GM18867 (cell line): Measurements from ENCODE around the gene ARMC7.
"Not testable (repeated sequence)": the region's sequence is repeated elsewhere in the genome, so short reads cannot be mapped to it uniquely, and the experiment has no call there.

Experiments
- ATAC-seq: cut with Tn5 transposase; IDR thresholded peaks from one replicate; pipeline ENCODE4 v1.9.1; 2021; ENCODE audit warnings: mild to moderate bottlenecking, moderate library complexity; ENCODE audit not compliant: unreplicated experiment

ARMC7 gene

GRCh38 chr17:75152523-75152921, 42.8 kb downstream of the ARMC7 start:
- no peak for ATAC-seq

GRCh38 chr17:75152922-75153779, 43.4 kb downstream of the ARMC7 start:
- ATAC-seq = no peak

GRCh38 chr17:75153780-75154194, 44.0 kb downstream of the ARMC7 start:
- peak; percentile 9 for ATAC-seq

DNA sequence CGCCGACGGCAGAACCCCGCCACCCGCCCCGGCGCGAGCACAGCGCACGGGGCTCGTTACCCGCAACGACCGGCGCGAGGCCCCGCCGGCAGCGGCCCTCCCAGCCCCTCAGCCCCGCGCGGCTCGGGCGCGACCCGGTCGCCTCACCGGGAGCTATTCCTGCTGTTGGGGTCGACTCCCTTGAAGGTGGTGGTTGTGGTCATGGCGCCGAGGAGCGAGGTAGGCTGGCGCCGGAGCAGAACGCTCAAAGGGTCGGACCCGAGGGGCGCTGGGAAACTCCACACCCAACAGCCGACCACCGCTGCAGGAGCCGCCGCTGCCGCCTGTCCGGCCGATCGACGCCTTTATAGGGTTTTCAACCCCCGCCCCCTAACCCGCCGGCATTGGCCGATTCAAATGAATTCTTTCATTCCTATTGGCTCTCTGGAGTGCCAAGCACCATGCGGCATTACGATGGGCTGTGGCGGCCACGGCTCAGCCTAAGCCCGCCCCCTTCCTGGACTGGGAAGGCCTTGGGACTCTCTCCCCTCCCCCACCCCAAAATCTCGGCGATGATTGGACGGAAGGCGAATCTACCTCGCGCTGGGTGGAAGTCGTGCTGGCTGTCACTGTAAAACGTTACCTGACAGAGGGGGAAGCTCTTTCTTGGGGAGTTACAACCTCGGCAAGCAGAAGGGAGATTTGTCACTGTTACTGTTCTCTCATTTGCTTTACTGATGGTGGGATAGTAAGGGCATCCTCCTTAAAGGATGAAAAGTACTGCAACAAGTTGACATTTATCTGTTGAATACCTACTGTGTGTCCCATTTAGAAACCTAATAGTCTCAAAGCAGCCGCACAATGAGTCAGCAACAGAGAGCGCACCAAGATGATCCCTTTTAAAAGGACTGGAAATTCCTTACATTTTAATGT, 44.7 kb downstream of the ARMC7 start, which contains the start of gene JPT1:
Gene JPT1 (minus strand): TSS at position 318 of the 912 bp plus-strand sequence. CDS start 115 bp downstream, at position 203.
- peak; percentile 90 for ATAC-seq

GRCh38 chr17:75155191-75155601, 45.4 kb downstream of the ARMC7 start:
- no peak for ATAC-seq

DNA sequence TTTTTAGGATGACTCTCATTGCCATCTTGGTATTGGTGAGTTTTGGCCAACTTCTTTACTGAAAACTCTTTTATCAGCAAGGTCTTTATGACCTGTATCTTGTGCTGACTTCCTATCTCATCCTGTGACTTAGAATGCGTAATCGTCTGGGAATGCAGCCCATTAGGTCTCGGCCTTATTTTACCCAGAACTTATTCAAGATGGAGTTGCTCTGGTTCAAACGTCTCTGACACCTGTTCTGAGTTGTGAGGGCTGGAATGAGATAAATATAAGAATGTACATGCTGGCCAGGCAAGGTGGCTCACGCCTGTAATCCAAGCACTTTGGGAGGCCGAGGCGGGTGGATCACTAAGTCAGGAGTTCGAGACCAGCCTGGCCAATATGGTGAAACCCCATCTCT, 48.7 kb downstream of the ARMC7 start:
- not testable (repeated sequence) for ATAC-seq

DNA sequence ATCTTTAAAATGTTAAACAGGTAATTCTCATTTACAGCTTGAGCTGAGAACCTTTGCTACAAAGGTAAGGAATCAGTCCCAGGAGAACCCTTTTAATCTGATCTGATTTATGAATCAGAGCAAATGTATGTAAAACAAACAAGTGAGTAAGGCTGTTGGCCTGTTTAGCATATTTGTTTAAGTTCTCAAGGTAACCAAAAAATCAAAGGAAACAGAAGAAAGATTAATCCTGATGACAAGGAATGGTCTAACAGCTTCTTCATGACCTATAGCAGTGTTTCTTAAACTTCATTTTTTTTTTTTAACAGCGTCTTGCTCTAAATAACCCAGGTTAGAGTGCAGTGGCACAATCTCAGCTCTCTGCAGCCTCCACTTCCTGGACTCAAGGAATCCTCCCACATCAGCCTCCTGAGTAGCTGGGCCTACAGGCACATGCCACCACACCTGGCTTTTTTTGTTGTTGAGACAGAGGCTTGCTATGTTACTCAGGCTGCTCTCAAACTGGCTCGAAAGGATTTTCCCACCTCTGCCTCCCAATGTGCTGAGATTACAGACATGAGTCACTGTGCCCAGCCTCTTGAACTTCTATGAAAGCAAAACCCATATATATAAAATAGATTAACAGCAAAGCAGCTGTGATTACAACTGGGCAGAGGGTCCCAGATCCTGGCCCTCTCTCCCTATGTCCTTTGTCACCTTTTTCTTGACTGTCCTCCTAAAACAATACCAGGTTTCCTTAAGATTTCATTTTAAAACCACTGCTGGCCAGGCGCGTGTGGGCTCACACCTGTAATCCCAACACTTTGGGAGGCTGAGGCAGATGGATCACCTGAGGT, 49.6 kb downstream of the ARMC7 start:
- no peak for ATAC-seq

DNA sequence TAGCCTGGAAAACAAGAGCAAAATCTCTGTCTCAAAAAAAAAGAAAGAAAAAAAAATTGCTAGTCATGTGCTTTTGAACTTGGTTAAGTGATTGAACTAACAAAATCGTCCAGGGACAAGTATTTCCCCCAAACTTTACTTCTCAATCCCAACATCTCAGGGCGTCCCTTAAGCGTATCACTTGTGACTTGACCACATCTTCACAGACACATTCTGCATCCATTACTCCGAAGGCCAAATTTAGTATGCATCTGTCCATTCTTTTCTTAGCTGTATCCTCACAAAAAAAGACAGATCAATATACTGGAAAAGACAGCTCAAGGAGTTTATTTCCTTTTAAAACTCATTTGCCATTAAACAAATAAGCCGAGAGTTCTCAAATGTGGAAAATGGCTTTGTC, 50.4 kb downstream of the ARMC7 start:
- no peak for ATAC-seq

DNA sequence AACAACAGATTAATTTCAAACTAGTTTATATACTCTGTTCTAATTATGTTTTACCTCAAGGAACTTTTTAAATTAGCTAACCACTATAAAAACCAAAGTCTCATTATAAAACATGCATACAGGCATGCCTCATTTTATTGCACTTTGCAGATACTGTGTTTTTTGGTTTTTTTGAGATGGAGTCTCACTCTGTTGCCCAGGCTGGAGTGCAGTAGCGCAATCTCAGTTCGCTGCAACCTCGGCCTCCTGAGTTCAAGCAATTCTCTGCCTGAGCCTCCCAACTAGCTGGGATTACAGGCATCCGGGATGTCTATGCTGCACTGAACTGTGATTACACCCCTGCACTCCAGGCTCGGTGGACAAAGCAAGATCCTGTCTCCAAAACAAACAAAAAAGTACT, 53.3 kb downstream of the ARMC7 start:
- no peak for ATAC-seq

GRCh38 chr17:75164606-75165005, 54.8 kb downstream of the ARMC7 start:
- not testable (repeated sequence) for ATAC-seq

GRCh38 chr17:75168998-75169397, 59.2 kb downstream of the ARMC7 start:
- no peak for ATAC-seq

DNA sequence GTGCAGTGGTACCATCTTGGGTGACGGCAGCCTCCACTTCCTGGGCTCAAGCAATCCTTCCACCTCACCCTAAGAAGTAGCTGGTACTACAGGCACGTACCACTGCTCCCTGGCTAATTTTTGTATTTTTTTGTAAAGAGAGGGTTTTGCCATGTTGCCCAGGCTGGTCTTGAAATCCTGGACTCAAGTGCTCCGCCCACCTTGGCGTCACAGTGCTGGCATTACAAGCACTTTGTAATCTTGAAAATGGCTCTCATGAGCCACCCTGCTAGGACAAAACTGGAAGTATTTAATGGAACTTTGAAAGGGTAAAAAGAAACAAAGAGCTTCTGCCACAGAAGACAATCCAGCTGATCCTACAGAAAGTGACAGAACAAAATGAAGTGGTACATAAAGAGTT, 63.8 kb downstream of the ARMC7 start:
- ATAC-seq = no peak

DNA sequence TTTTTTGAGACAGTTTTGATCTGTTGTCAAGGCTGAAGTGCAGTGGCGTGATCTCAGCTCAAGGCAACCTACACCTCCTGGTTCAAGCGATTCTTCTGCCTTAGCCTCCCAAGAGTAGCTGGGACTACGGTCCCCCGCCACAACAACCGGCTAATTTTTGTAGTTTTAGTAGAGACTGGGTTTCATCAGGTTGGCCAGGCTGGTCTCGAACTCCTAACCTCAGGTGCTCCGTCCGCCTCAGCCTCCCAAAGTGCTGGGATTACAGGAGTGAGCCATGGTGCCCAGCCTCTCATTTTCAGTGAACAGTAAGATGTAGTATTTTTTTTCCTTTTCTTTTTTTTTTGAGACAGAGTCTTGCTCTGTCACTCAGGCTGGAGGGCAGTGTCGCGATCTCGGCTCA, 65.2 kb downstream of the ARMC7 start:
- no peak for ATAC-seq

DNA sequence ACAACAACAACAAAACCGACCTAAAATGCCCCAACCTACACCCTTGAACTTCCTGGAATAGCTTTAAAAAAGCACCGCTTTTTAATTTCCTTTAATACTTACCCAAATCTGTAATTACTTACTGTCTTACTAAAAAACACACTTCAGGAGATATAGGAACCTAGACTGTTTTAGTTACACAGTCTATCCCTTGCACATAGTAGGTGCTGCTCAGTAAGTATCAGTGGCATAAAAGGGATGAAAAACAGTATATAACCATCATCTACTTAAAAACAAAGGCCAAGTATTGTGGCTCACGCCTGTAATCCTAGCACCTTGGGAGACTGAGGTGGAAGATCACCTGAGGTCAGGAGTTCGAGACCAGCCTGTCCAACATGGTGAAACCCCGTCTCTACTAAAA, 66.9 kb downstream of the ARMC7 start:
- ATAC-seq = no peak

DNA sequence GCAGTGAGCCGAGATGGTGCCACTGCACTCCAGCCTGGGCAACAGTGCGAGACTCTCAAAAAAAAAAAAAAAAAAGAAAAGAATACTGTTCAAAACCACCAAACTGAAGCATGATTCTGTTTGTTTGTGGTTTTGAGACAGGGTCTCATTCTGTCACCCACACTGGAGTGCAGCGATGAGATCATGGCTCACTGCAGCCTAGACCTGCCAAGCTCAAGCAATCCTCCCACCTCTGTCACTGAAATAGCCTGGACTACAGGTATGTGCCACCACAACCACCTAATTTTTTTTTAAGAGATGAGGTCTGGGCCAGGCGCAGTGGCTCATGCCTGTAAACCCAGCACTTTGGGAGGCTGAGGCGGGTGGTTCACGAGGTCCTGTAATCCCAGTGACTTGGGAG, 68.7 kb downstream of the ARMC7 start:
- no peak for ATAC-seq
